Lower lobe of right lung (tissue), 2 donors: Measurements from ENCODE around the gene NSG2. TPM values are rescaled to one million over a fixed set of nuclear protein-coding genes. Genes with fewer than 3 reads are reported as not detected.
"Not testable (repeated sequence)": the region's sequence is repeated elsewhere in the genome, so short reads cannot be mapped to it uniquely, and the experiment has no call there.

Experiments
- ATAC-seq, 2 donors: fragments of 200-7000 bp; cut with Tn5 transposase; one replicate each; pipeline ENCODE4 v1.9.1; 2020 to 2022; ENCODE audit warnings: mild to moderate bottlenecking in 2 of 2, moderate library complexity in 2 of 2
- DNase-seq: peaks from one replicate; pipeline ENCODE4 v3.0.0-alpha.2; 2020
- H3K27ac ChIP-seq: fragments of 200-600 bp; one replicate; pipeline ENCODE4 v1.8.0; 2022
- H3K27me3 ChIP-seq: fragments of 200-600 bp; one replicate; pipeline ENCODE4 v1.8.0; 2022; ENCODE audit warnings: low read depth
- H3K36me3 ChIP-seq: fragments of 200-600 bp; one replicate; pipeline ENCODE4 v1.8.0; 2022; ENCODE audit warnings: mild to moderate bottlenecking
- H3K4me1 ChIP-seq: fragments of 200-600 bp; one replicate; pipeline ENCODE4 v1.8.0; 2022
- H3K4me3 ChIP-seq: fragments of 200-600 bp; one replicate; pipeline ENCODE4 v1.8.0; 2022; ENCODE audit warnings: mild to moderate bottlenecking
- H3K9me3 ChIP-seq: fragments of 200-600 bp; one replicate; pipeline ENCODE4 v1.8.0; 2022
- intact Hi-C: fragments of 100-400 bp; cut with DNase I; formaldehyde crosslinking; loops from one replicate; pipeline ENCODE4 v1.11.0; 2022
- total RNA-seq: library from RNA; stranded (reverse); fragmentation: NEBNext Ultra II Directional; extraction: Animal tissue kit (Norgen Biotek cat#: 25700); gene quantifications from one replicate; pipeline ENCODE4 v1.2.1, GENCODE V29; 2021
- TF ChIP-seq, protein P1 (sequence below): fragments of 200-600 bp; IDR thresholded peaks from one replicate; pipeline ENCODE4 v1.8.0; 2022; ENCODE audit warnings: antibody characterized with exemption, mild to moderate bottlenecking
- donor health status: DM: no; HTN: yes; CAD: no; lungs with severe emphysema.

The NSG2 gene
- total RNA-seq, 1 donor from 2014 or later: not detected

DNA sequence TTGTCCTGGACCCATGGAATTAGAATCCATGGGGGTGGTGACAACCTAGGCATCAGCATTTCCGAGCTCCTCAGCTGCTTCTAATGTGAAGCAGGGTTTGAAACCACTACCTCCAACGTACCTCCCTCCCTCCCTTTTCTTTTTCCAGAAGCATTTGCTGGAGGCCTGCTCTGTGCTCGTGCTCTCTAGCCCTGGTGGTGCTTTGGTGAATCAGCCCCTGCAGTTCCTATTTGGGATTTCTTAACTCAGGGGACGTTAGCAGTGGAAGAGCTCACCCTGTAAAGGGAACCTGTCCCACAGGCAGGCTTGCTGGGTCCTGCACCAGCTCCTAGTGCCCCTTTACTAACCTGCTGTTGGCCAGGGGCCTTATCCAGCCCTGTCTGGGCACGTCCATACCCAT is 55.0 kb downstream of the NSG2 start:
- no peak for DNase-seq
- no peak overlapping the region for H3K27ac ChIP-seq
- TF ChIP-seq, protein P1, sequence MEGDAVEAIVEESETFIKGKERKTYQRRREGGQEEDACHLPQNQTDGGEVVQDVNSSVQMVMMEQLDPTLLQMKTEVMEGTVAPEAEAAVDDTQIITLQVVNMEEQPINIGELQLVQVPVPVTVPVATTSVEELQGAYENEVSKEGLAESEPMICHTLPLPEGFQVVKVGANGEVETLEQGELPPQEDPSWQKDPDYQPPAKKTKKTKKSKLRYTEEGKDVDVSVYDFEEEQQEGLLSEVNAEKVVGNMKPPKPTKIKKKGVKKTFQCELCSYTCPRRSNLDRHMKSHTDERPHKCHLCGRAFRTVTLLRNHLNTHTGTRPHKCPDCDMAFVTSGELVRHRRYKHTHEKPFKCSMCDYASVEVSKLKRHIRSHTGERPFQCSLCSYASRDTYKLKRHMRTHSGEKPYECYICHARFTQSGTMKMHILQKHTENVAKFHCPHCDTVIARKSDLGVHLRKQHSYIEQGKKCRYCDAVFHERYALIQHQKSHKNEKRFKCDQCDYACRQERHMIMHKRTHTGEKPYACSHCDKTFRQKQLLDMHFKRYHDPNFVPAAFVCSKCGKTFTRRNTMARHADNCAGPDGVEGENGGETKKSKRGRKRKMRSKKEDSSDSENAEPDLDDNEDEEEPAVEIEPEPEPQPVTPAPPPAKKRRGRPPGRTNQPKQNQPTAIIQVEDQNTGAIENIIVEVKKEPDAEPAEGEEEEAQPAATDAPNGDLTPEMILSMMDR: no peak
- no peaks in the 10 kb centered on the region for H3K4me1 ChIP-seq
- H3K4me3 ChIP-seq: no peak overlapping the region
- H3K36me3 ChIP-seq: no peaks in the 10 kb centered on the region
- H3K27me3 ChIP-seq: no peaks in the 10 kb centered on the region
- no peaks in the 10 kb centered on the region for H3K9me3 ChIP-seq
- intact Hi-C loops: no loop called here
- ATAC-seq: no peak

DNA sequence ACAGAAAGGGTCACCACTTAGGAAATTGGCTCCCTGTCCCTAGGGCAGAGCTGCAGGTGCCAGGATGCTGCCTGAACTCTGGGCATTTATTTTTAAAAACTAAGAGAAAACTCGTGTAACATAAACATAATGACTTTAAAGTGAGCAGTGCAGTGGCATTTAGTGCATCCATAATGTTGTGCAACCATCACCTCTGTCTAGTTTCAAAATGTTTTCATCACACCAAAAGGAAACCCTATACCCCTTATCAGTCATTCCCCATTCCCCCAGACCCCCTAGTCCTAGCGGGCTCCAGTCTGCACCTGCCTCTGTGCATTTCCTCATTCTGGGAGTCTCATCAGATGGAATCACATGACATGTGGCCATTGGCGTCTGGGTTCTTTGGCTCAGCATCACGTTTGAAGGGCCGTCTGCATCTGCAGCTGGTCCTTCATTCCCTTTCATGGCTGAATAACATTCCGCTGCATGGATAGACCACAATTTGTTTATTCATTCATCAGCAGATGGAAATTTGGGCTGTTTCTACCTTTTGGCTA is 55.8 kb downstream of the NSG2 start:
- ATAC-seq (no peak), DNase-seq (no peak)
- intact Hi-C loops: no loop called here
- TF ChIP-seq, protein P1: no peak
- Histone ChIP-seq H3K27ac (no peak overlapping the region), H3K27me3 (no peaks in the 10 kb centered on the region), H3K4me3 (no peak overlapping the region), H3K36me3 (no peaks in the 10 kb centered on the region), H3K4me1 (no peaks in the 10 kb centered on the region), H3K9me3 (no peaks in the 10 kb centered on the region)

DNA sequence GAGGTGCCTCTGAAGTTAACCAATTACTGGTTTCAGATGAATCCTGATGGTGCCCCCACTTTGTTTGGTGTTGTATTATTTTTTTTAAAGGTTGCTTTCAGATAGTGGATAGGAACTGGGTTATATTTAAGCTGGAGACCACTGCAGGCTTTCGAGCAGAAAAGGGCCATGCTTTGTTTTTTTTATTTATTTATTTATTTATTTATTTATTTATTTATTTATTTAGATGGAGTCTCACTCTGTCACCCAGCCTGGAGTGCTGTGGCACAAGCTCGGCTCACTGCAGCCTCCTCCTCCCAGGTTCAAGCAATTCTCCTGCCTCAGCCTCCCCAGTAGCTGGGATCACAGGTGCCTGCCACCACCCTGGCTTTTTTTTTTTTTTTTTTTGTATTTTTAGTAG is 57.1 kb downstream of the NSG2 start:
- ATAC-seq, H3K27me3 ChIP-seq, H3K4me1 ChIP-seq, H3K4me3 ChIP-seq, H3K36me3 ChIP-seq, H3K27ac ChIP-seq, DNase-seq, intact Hi-C loops, H3K9me3 ChIP-seq: not testable (repeated sequence)

DNA sequence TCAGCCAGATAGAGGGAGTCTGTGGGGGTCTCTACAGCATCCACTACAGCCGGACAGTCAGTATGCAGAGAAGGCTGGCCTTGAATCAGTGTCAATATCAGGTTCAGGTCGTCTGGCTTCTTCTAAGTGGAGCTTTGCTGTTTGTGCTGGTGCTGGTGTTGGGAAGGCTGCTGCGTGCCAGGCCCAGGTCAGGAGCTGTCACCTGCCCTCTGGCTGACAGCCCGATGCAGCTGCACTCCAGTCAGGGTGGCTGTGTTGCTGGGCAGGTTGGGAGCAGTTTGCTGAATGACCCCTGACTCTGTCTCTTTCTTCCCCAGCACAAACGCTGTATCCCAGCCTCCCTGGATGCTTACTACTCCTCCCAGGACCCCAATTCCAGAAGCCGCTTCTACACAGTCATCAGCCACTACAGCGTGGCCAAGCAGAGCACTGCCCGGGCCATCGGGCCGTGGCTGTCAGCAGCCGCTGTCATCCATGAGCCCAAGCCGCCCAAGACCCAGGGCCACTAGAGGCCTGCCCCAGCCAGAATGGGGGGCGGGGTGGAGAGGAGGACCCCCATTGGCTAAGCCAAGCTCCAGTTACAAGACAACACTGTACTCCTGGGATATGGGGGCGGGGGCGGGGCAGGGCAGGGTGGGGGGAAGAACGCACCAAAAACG is 61.6 kb downstream of the NSG2 start:
- Histone ChIP-seq H3K9me3 (no peaks in the 10 kb centered on the region), H3K4me3 (no peak overlapping the region), H3K27me3 (peaks cover 7% of the 10 kb centered on the region), H3K36me3 (no peaks in the 10 kb centered on the region), H3K27ac (no peak overlapping the region), H3K4me1 (no peaks in the 10 kb centered on the region)
- ATAC-seq (peak in 1 of 2 donors; percentile 20), DNase-seq (no peak)
- intact Hi-C loops: no loop called here
- TF ChIP-seq, protein P1: no peak

DNA sequence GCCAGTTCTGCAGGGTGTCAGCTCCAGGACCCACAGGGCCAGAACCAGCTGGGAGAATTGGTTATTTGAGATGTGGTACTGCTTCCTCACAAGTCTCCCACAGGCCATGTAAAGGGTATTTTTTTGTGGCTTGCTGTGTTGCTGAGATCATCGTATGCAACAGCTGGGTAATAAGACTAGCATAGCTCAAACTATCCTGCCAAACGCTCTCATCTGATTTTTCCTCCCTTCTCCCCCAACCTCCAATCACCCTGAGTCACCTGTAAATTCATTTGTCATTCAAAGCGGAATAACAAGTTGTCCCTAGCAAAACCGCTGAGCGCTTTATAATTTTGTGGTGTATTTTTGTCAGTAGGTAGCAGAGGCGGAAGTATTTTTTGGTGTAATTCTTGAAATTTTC is 63.2 kb downstream of the NSG2 start:
- intact Hi-C loops: no loop called here
- H3K4me3 ChIP-seq: no peak overlapping the region
- no peak for ATAC-seq
- no peak for DNase-seq
- no peaks in the 10 kb centered on the region for H3K4me1 ChIP-seq
- TF ChIP-seq, protein P1: no peak
- peaks cover 7% of the 10 kb centered on the region for H3K27me3 ChIP-seq
- no peaks in the 10 kb centered on the region for H3K9me3 ChIP-seq
- H3K36me3 ChIP-seq: no peaks in the 10 kb centered on the region
- no peak overlapping the region for H3K27ac ChIP-seq

DNA sequence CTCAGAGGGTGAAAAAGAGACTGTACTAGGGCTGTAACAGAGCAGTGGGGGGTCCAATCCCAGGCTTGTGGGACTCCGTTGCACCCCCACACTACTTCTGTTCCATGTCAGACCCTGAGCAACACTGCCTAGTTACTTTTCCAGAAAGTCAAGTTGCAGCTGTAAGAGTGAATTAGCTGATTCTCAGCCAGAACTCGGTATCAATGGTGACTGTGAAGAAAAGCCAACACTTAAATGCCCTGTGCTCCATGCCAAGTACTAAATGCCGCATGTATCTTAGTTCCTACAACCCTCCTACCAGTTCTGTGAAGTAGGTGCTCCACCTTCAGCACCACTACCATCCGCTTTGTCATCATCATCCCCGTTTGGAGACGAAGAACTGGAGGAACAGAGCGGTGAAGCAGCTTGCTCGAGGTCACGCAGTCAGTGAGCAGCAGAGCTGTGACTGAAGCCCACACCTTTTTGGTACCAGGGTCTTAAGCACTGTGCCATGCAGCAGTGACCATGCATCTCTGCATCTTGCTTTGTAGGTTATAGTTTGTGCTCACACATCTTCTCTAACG is 64.3 kb downstream of the NSG2 start:
- no peak for ATAC-seq
- Histone ChIP-seq H3K4me3 (no peak overlapping the region), H3K4me1 (no peaks in the 10 kb centered on the region), H3K9me3 (no peaks in the 10 kb centered on the region), H3K27me3 (peaks cover 7% of the 10 kb centered on the region), H3K27ac (no peak overlapping the region), H3K36me3 (no peaks in the 10 kb centered on the region)
- intact Hi-C loops: no loop called here
- DNase-seq: no peak
- TF ChIP-seq, protein P1: no peak
